Measurements from ENCODE around the gene GALNT3. TPM values are rescaled to one million over a fixed set of nuclear protein-coding genes. Genes with fewer than 3 reads are reported as not detected.

Gene GALNT3
- total and polyA plus RNA-seq, 9 of the 15 experiments (the other 6 are each of a cell fraction or from before 2014, with no cell fraction given): 0.03 to 0.29 (median 0.06) TPM; not detected in 6

- DNase-seq (ENCODE audit: extremely low read depth in 1 of 4, low spot score in 3 of 4) (no peak), ATAC-seq (no peak), FAIRE-seq (no peak)
- POLR2A ChIA-PET: no interaction called here
- no peak overlapping the region for H3K4me3 ChIP-seq
- H3K9me3 ChIP-seq (replicated peaks; ENCODE audit: control insufficient read depth, insufficient read depth, low read depth, low read length): no peaks in the 10 kb centered on the region
- H3K4me1 ChIP-seq (replicated peaks in 1 of 2; ENCODE audit: control insufficient read depth in 2 of 2, insufficient read depth in 2 of 2, low read length in 2 of 2): no peaks in the 10 kb centered on the region
- no peak overlapping the region for H2AFZ ChIP-seq (ENCODE audit: low read depth, low read length)
- no peaks in the 10 kb centered on the region for H3K9me1 ChIP-seq (ENCODE audit: control insufficient read depth, insufficient read depth, low read length)
- CTCF ChIA-PET (ENCODE audit: low intra/inter-chr PET ratio): no interaction called here
- in situ Hi-C loops (cut with MboI) (no loop called here), intact Hi-C loops (cut with micrococcal nuclease) (no loop called here)
- no peak overlapping the region for H3K9ac ChIP-seq (ENCODE audit: insufficient read depth in 1 of 2, low read depth in 2 of 2, low read length in 2 of 2)
- H4K20me1 ChIP-seq (replicated peaks; ENCODE audit: control insufficient read depth, insufficient read depth, low read length): no peaks in the 10 kb centered on the region
- H3K27ac ChIP-seq (ENCODE audit: extremely low read depth, low read depth, low read length): no peak overlapping the region
- H3K27me3 ChIP-seq (ENCODE audit: control insufficient read depth in 2 of 2, insufficient read depth in 2 of 2, low read length in 2 of 2): no peaks in the 10 kb centered on the region
- no peaks in the 10 kb centered on the region for H3K36me3 ChIP-seq (ENCODE audit: control insufficient read depth, insufficient read depth, low read length)
- no peak for TF ChIP-seq HDAC3 (IDR thresholded peaks at IDR 0.05; ENCODE audit: borderline replicate concordance, partially characterized antibody)
- peak; percentile 53; the same call in 1 of the 2 replicates for TF ChIP-seq ZNF316 (IDR thresholded peaks at IDR 0.05)
- 0 out of 2 replicates have a peak, but pooled peaks have one; percentile 20 for TF ChIP-seq THRB (CRISPR knock-in tag; conservative IDR thresholded peaks at IDR 0.05)
- peak; percentile 53; the same call in 1 of the 2 replicates for TF ChIP-seq ZNF512 (tag; IDR thresholded peaks at IDR 0.05)
- no peak for TF ChIP-seq SMARCA4 (IDR thresholded peaks at IDR 0.05)
- TF ChIP-seq HBP1 (CRISPR knock-in tag; IDR thresholded peaks at IDR 0.05): 0 out of 2 replicates have a peak, but pooled peaks have one; percentile 27
- TF ChIP-seq ARHGAP35 (IDR thresholded peaks at IDR 0.05; ENCODE audit: partially characterized antibody): no peak
- peak; percentile 30 for TF ChIP-seq U2AF1 (optimal IDR thresholded peaks at IDR 0.05; ENCODE audit: low read depth, low read length)
- TF ChIP-seq NR2F6 (CRISPR knock-in tag; IDR thresholded peaks at IDR 0.05): no peak
- no peaks in the 10 kb centered on the region for H3K79me2 ChIP-seq (ENCODE audit: control insufficient read depth, insufficient read depth, low read length)
- no TSS peak for BruUV-seq (replicated peaks)
- H3K4me2 ChIP-seq (ENCODE audit: insufficient read depth, low read length): no peak overlapping the region
Measured at GRCh38 chr2:165840333-165840958, 46.4 kb upstream of the GALNT3 start.
